Fibroblast of lung (primary cell): ENCODE measurements around the gene DEFB113. TPM values are rescaled to one million over a fixed set of nuclear protein-coding genes. Genes with fewer than 3 reads are reported as not detected.

Source experiments
- DNase-seq, 2 donors: peaks; one replicate each; pipeline versions ENCODE4 v3.0.0 to v3.0.0-alpha.2; 2010; ENCODE audit warnings: low read depth in 2 of 2
- H2AFZ ChIP-seq: 2 replicates; pipeline ENCODE4 v1.5.1; 2012; ENCODE audit warnings: low read length, control low read depth, inconsistent platforms
- H3K27ac ChIP-seq: 2 replicates; pipeline ENCODE4 v1.5.1; 2011; ENCODE audit warnings: low read length, control low read depth; ENCODE audit not compliant: insufficient read depth
- H3K27me3 ChIP-seq: 2 replicates; pipeline ENCODE4 v1.5.1; 2011; ENCODE audit warnings: mild to moderate bottlenecking, low read length; ENCODE audit not compliant: control insufficient read depth, insufficient read depth
- H3K36me3 ChIP-seq: 2 replicates; pipeline ENCODE4 v1.5.1; 2011; ENCODE audit warnings: low read length; ENCODE audit not compliant: control insufficient read depth, insufficient read depth
- H3K4me1 ChIP-seq: 2 replicates; pipeline ENCODE4 v1.5.1; 2011; ENCODE audit warnings: low read length; ENCODE audit not compliant: control insufficient read depth, insufficient read depth; ENCODE audit errors: extremely low read depth
- H3K4me2 ChIP-seq: 2 replicates; pipeline ENCODE4 v1.5.1; 2011; ENCODE audit warnings: low read length, control low read depth; ENCODE audit not compliant: insufficient read depth; ENCODE audit errors: extremely low read depth
- H3K4me3 ChIP-seq, 4 experiments: fragments of 200-600 bp in 1 of 4; sonication (generic) in 1 of 4; replicated peaks in 1 of 4; 2 replicates each; pipeline ENCODE4 v1.5.1; 2011 to 2016; ENCODE audit warnings: low read length in 4 of 4, low read depth in 3 of 4, mild to moderate bottlenecking in 3 of 4, control low read depth in 2 of 4, inconsistent platforms in 1 of 4, mixed read lengths in 1 of 4; ENCODE audit not compliant: insufficient read depth in 1 of 4; ENCODE audit errors: control extremely low read depth in 1 of 4
- H3K79me2 ChIP-seq: 2 replicates; pipeline ENCODE4 v1.5.1; 2012; ENCODE audit warnings: mild to moderate bottlenecking, low read length, inconsistent platforms; ENCODE audit not compliant: control insufficient read depth, insufficient read depth
- H3K9ac ChIP-seq: 2 replicates; pipeline ENCODE4 v1.5.1; 2011; ENCODE audit warnings: mild to moderate bottlenecking, low read length, control low read depth; ENCODE audit not compliant: insufficient read depth
- H3K9me3 ChIP-seq: 2 replicates; pipeline ENCODE4 v1.5.1; 2012; ENCODE audit warnings: low read depth, low read length; ENCODE audit not compliant: control insufficient read depth, insufficient read depth
- H4K20me1 ChIP-seq: 2 replicates; pipeline ENCODE4 v1.5.1; 2011; ENCODE audit warnings: low read length; ENCODE audit not compliant: control insufficient read depth, insufficient read depth; ENCODE audit errors: extremely low read depth
- CTCF ChIP-seq, 2 donors: IDR thresholded peaks in 1 of 2; conservative IDR thresholded peaks in 1 of 2; 1 replicate in 1 of 2; 2 replicates in 1 of 2; pipeline ENCODE4 v1.5.1; 2011 to 2012; ENCODE audit warnings: low read length in 2 of 2, control low read depth in 1 of 2, inconsistent platforms in 1 of 2, low read depth in 1 of 2, mild to moderate bottlenecking in 1 of 2
- EZH2 ChIP-seq: IDR thresholded peaks from 2 replicates; pipeline ENCODE4 v1.5.1; 2012; ENCODE audit warnings: low read length, control low read depth, mild to moderate bottlenecking; ENCODE audit errors: missing control alignments
- polyA plus RNA-seq, 2 donors: library from polyadenylated mRNA; depleted of rRNA in 1 of 2; stranded (reverse) in 1 of 2; unstranded in 1 of 2; fragments of >200 nt; gene quantifications; 2 replicates each; pipeline ENCODE4 v1.2.1, GENCODE V29; 2011 to 2012; ENCODE audit warnings: missing spikeins in 1 of 2
- total RNA-seq: library from RNA; depleted of rRNA; stranded (reverse); fragments of >200 nt; gene quantifications from 2 replicates; pipeline ENCODE4 v1.2.1, GENCODE V29; 2014

The DEFB113 gene
- total and polyA plus RNA-seq, 2 donors (not counting 1 experiment from before 2014, with no cell fraction given) = not detected

GRCh38 chr6:49939993-49940498 is 29.4 kb downstream of the DEFB113 start:
- no peak for DNase-seq
- no peak for TF ChIP-seq CTCF (conservative IDR thresholded peaks at IDR 0.05 in 1 of 2, IDR thresholded peaks at IDR 0.05 in 1 of 2; ENCODE audit: low read depth in 1 of 2, low read length in 2 of 2)
- no peak for TF ChIP-seq EZH2
- Histone ChIP-seq H3K4me2 (no peak overlapping the region), H3K4me1 (no peaks in the 10 kb centered on the region), H3K4me3 (no peak overlapping the region), H4K20me1 (no peaks in the 10 kb centered on the region), H3K9me3 (no peaks in the 10 kb centered on the region), H3K36me3 (no peaks in the 10 kb centered on the region), H3K27ac (no peak overlapping the region), H3K9ac (no peak overlapping the region), H3K79me2 (no peaks in the 10 kb centered on the region), H2AFZ (no peak overlapping the region), H3K27me3 (no peaks in the 10 kb centered on the region)

GRCh38 chr6:49937811-49938210 is 31.6 kb downstream of the DEFB113 start:
- Histone ChIP-seq H3K36me3 (no peaks in the 10 kb centered on the region), H3K9me3 (no peaks in the 10 kb centered on the region), H4K20me1 (no peaks in the 10 kb centered on the region), H3K4me3 (no peak overlapping the region), H3K27ac (no peak overlapping the region), H3K27me3 (no peaks in the 10 kb centered on the region), H3K79me2 (no peaks in the 10 kb centered on the region), H3K4me1 (no peaks in the 10 kb centered on the region), H3K9ac (no peak overlapping the region), H2AFZ (no peak overlapping the region), H3K4me2 (no peak overlapping the region)
- TF ChIP-seq EZH2 (no peak), CTCF (conservative IDR thresholded peaks at IDR 0.05 in 1 of 2, IDR thresholded peaks at IDR 0.05 in 1 of 2; ENCODE audit: low read depth in 1 of 2, low read length in 2 of 2) (no peak)
- DNase-seq = no peak

GRCh38 chr6:49937017-49937416 is 32.4 kb downstream of the DEFB113 start:
- H3K36me3 ChIP-seq = no peaks in the 10 kb centered on the region
- TF ChIP-seq CTCF (conservative IDR thresholded peaks at IDR 0.05 in 1 of 2, IDR thresholded peaks at IDR 0.05 in 1 of 2; ENCODE audit: low read depth in 1 of 2, low read length in 2 of 2) (no peak), EZH2 (no peak)
- no peaks in the 10 kb centered on the region for H3K27me3 ChIP-seq
- H4K20me1 ChIP-seq = no peaks in the 10 kb centered on the region
- H3K9me3 ChIP-seq = no peaks in the 10 kb centered on the region
- no peaks in the 10 kb centered on the region for H3K4me1 ChIP-seq
- H3K9ac ChIP-seq = no peak overlapping the region
- H3K27ac ChIP-seq = no peak overlapping the region
- no peak overlapping the region for H2AFZ ChIP-seq
- no peak overlapping the region for H3K4me3 ChIP-seq
- H3K79me2 ChIP-seq = no peaks in the 10 kb centered on the region
- no peak for DNase-seq
- no peak overlapping the region for H3K4me2 ChIP-seq
